ENCODE measurements around the gene TMEM259. TPM values are rescaled to one million over a fixed set of nuclear protein-coding genes. Genes with fewer than 3 reads are reported as not detected.

The TMEM259 gene
- total RNA-seq, 1 experiment from 2014 or later: 171 TPM

GRCh38 chr19:990119-990571 lies 30.8 kb downstream of the TMEM259 start:
- Histone ChIP-seq H2BK5ac (ENCODE audit: insufficient read length, low read length) (no peak overlapping the region), H4K8ac (replicated peaks; ENCODE audit: insufficient read length, low read depth, low read length) (no peak overlapping the region), H3K4ac (ENCODE audit: low read depth, low read length) (no peak overlapping the region), H3K23me2 (ENCODE audit: insufficient read length, low read depth, low read length, poor library complexity, severe bottlenecking) (no peaks in the 10 kb centered on the region), H2BK15ac (ENCODE audit: low read depth, low read length) (no peak overlapping the region), H3K14ac (ENCODE audit: insufficient read depth, low read length) (no peak overlapping the region), H3K56ac (ENCODE audit: insufficient read length, low read depth, low read length) (no peak overlapping the region), H3K9ac (ENCODE audit: extremely low read depth, insufficient read length, low read length) (no peak overlapping the region), H3K79me1 (ENCODE audit: insufficient read depth, low read depth, low read length, poor library complexity, severe bottlenecking) (no peaks in the 10 kb centered on the region), H4K91ac (ENCODE audit: insufficient read length, low read depth, low read length) (no peak overlapping the region), H3K4me1 (ENCODE audit: insufficient read depth, low read length) (no peaks in the 10 kb centered on the region), H2BK12ac (ENCODE audit: insufficient read length, low read depth, low read length) (no peak overlapping the region), H4K5ac (ENCODE audit: insufficient read length, low read depth, low read length) (no peak overlapping the region), H3K79me2 (ENCODE audit: insufficient read depth, low read length) (no peaks in the 10 kb centered on the region), H4K20me1 (ENCODE audit: control insufficient read depth, insufficient read depth, insufficient read length) (peaks cover 3% of the 10 kb centered on the region), H3K27me3 (ENCODE audit: insufficient read depth, low read length) (no peaks in the 10 kb centered on the region), H2AK5ac (ENCODE audit: insufficient read length, low read length) (no peak overlapping the region), H2BK120ac (ENCODE audit: low read depth, low read length, poor library complexity, severe bottlenecking) (no peak overlapping the region), H2BK20ac (ENCODE audit: low read depth, low read length, poor library complexity, severe bottlenecking) (no peak overlapping the region), H3K27ac (ENCODE audit: insufficient read length, low read depth, low read length) (no peak overlapping the region), H3K23ac (ENCODE audit: insufficient read length, low read depth, low read length) (no peak overlapping the region), H2AFZ (ENCODE audit: low read length) (no peak overlapping the region), H3K18ac (ENCODE audit: insufficient read length, low read depth, low read length) (no peak overlapping the region), H3K9me3 (ENCODE audit: control insufficient read depth, low read depth, low read length) (no peaks in the 10 kb centered on the region), H3K4me2 (ENCODE audit: insufficient read depth, insufficient read length, low read length) (no peak overlapping the region), H3T11ph (ENCODE audit: low read length) (no peak overlapping the region)
- no CpG with 5 or more reads among the region's 27 CpGs for WGBS (ENCODE audit: extremely low coverage, insufficient read length, low lambda C conversion rate)
- no peak overlapping the region for H3K27ac Mint-ChIP-seq
- H3K27me3 Mint-ChIP-seq (ENCODE audit: low read depth): no peaks in the 10 kb centered on the region
- peaks cover 0 to 14% of the 10 kb centered on the region in 2 experiments for H3K4me1 Mint-ChIP-seq
- H3K4me3 Mint-ChIP-seq: no peak overlapping the region
- H3K9me3 Mint-ChIP-seq: no peaks in the 10 kb centered on the region
- DNase-seq: no peak
- peaks cover 10 to 41% (median 38%) of the 10 kb centered on the region in 3 experiments; a peak in 6 of 7 replicates for H3K36me3 Mint-ChIP-seq (ENCODE audit: insufficient read depth in 1 of 3, low read depth in 3 of 3)
- no peak for TF ChIP-seq CTCF (conservative IDR thresholded peaks at IDR 0.05)

Measured in H9 (cell line).